Neural progenitor cell (in vitro differentiated cells): ENCODE results near the gene UGT1A6. TPM values are rescaled to one million over a fixed set of nuclear protein-coding genes. Genes with fewer than 3 reads are reported as not detected.
"Not testable (repeated sequence)": the region's sequence is repeated elsewhere in the genome, so short reads cannot be mapped to it uniquely, and the experiment has no call there.

Experiments used
- DNase-seq: peaks from one replicate; pipeline ENCODE4 v3.0.0-alpha.2; 2016; ENCODE audit warnings: low spot score
- H2AFZ ChIP-seq: fragments of 200-600 bp; sonication (generic); replicated peaks from 2 replicates; pipeline ENCODE4 v1.6.1; 2016; ENCODE audit warnings: antibody characterized with exemption
- H3F3A ChIP-seq: fragments of 200-600 bp; sonication (generic); 2 replicates; pipeline ENCODE4 v1.6.1; 2016; ENCODE audit warnings: antibody characterized with exemption, low read depth
- H3K27ac ChIP-seq: fragments of 200-600 bp; sonication (generic); 2 replicates; pipeline ENCODE4 v1.5.1; 2016; ENCODE audit warnings: mild to moderate bottlenecking
- H3K27me3 ChIP-seq: fragments of 200-600 bp; sonication (generic); 2 replicates; pipeline ENCODE4 v1.6.1; 2016; ENCODE audit warnings: mild to moderate bottlenecking, moderate library complexity
- H3K36me3 ChIP-seq: fragments of 200-600 bp; sonication (generic); 2 replicates; pipeline ENCODE4 v1.5.1; 2016
- H3K4me1 ChIP-seq: fragments of 200-600 bp; sonication (generic); 2 replicates; pipeline ENCODE4 v1.6.1; 2016; ENCODE audit warnings: mixed run types
- H3K4me2 ChIP-seq: fragments of 200-600 bp; sonication (generic); 2 replicates; pipeline ENCODE4 v1.6.1; 2016
- H3K4me3 ChIP-seq: fragments of 200-600 bp; sonication (generic); 2 replicates; pipeline ENCODE4 v1.5.1; 2016
- H3K79me2 ChIP-seq: fragments of 200-600 bp; sonication (generic); 2 replicates; pipeline ENCODE4 v1.6.1; 2016; ENCODE audit warnings: low read depth
- H3K9ac ChIP-seq: fragments of 200-600 bp; sonication (generic); 2 replicates; pipeline ENCODE4 v1.6.1; 2016
- H3K9me3 ChIP-seq: fragments of 200-600 bp; sonication (generic); 2 replicates; pipeline ENCODE4 v1.5.1; 2016; ENCODE audit warnings: low read depth
- H4K20me1 ChIP-seq: fragments of 200-600 bp; sonication (generic); 2 replicates; pipeline ENCODE4 v1.6.1; 2016; ENCODE audit warnings: low read depth
- H3K27ac Mint-ChIP-seq: 3 replicates; pipeline ENCODE4 v1.8.0; 2021; ENCODE audit warnings: mixed read lengths
- H3K27me3 Mint-ChIP-seq: 2 replicates; pipeline ENCODE4 v1.8.0; 2022; ENCODE audit warnings: low read depth, mild to moderate bottlenecking, inconsistent platforms, moderate library complexity, mixed read lengths; ENCODE audit not compliant: insufficient read depth
- H3K36me3 Mint-ChIP-seq: 3 replicates; pipeline ENCODE4 v1.8.0; 2021; ENCODE audit warnings: mixed read lengths
- H3K4me1 Mint-ChIP-seq: 3 replicates; pipeline ENCODE4 v1.8.0; 2021; ENCODE audit warnings: mixed read lengths
- H3K4me3 Mint-ChIP-seq: 3 replicates; pipeline ENCODE4 v1.8.0; 2021; ENCODE audit warnings: mild to moderate bottlenecking, moderate library complexity, mixed read lengths
- H3K9me3 Mint-ChIP-seq: 3 replicates; pipeline ENCODE4 v1.8.0; 2020; ENCODE audit warnings: mixed read lengths
- CTCF ChIP-seq: fragments of 200-600 bp; sonication (generic); IDR thresholded peaks from 2 replicates; pipeline ENCODE4 v1.5.1; 2017; ENCODE audit warnings: antibody characterized with exemption, mild to moderate bottlenecking
- EZH2 ChIP-seq: fragments of 200-600 bp; sonication (generic); IDR thresholded peaks from 2 replicates; pipeline ENCODE4 v1.6.1; 2017; ENCODE audit warnings: antibody characterized with exemption, mild to moderate bottlenecking, moderate library complexity
- EZH2phosphoT487 ChIP-seq: fragments of 200-600 bp; sonication (generic); IDR thresholded peaks from 2 replicates; pipeline ENCODE4 v1.6.1; 2017; ENCODE audit warnings: antibody characterized with exemption
- total RNA-seq: library from RNA; depleted of rRNA; stranded (reverse); fragments of >200 nt; gene quantifications from 2 replicates; pipeline ENCODE4 v1.2.3, GENCODE V29; 2015; ENCODE audit warnings: low replicate concordance

UGT1A6 gene
- total RNA-seq, 1 donor from 2014 or later = not detected

- Histone ChIP-seq H3K4me2 (no peak overlapping the region), H3K79me2 (no peaks in the 10 kb centered on the region), H2AFZ (no peak overlapping the region), H3F3A (no peaks in the 10 kb centered on the region), H3K9me3 (no peaks in the 10 kb centered on the region), H3K4me1 (no peaks in the 10 kb centered on the region), H3K36me3 (no peaks in the 10 kb centered on the region), H3K27ac (no peak overlapping the region), H3K9ac (no peak overlapping the region), H3K27me3 (no peaks in the 10 kb centered on the region), H3K4me3 (no peak overlapping the region), H4K20me1 (no peaks in the 10 kb centered on the region)
- DNase-seq = no peak
- Mint-ChIP-seq H3K4me1 (peaks cover 5% of the 10 kb centered on the region), H3K27ac (no peak overlapping the region), H3K27me3 (peaks cover 3% of the 10 kb centered on the region), H3K36me3 (no peaks in the 10 kb centered on the region), H3K4me3 (no peak overlapping the region), H3K9me3 (peaks cover 8% of the 10 kb centered on the region)
- no peak for TF ChIP-seq CTCF
- no peak for TF ChIP-seq EZH2
- TF ChIP-seq EZH2phosphoT487 = no peak
These were observed 21.4 kb downstream of the UGT1A6 start for GRCh38 chr2:233714121-233714520.

GRCh38 chr2:233718552-233718951 lies 25.9 kb downstream of the UGT1A6 start, which contains the start of gene UGT1A4:
UGT1A4 (plus strand) TSS chr2:233718736; CDS start chr2:233718821, 85 bp downstream.
- Mint-ChIP-seq H3K27me3 (peaks cover 3% of the 10 kb centered on the region), H3K9me3 (peaks cover 13% of the 10 kb centered on the region), H3K36me3 (no peaks in the 10 kb centered on the region), H3K27ac (peak within 1 kb of the TSS; percentile 36), H3K4me3 (no peak within 1 kb of the TSS), H3K4me1 (peaks cover 5% of the 10 kb centered on the region)
- Histone ChIP-seq H3K27ac (no peak within 1 kb of the TSS), H3K79me2 (no peaks in the 10 kb centered on the region), H3K9me3 (no peaks in the 10 kb centered on the region), H3K27me3 (no peaks in the 10 kb centered on the region), H3K4me1 (peaks cover 3% of the 10 kb centered on the region), H3K4me2 (no peak within 1 kb of the TSS), H4K20me1 (no peaks in the 10 kb centered on the region), H2AFZ (no peak within 1 kb of the TSS), H3K4me3 (no peak within 1 kb of the TSS), H3F3A (no peaks in the 10 kb centered on the region), H3K36me3 (no peaks in the 10 kb centered on the region), H3K9ac (no peak within 1 kb of the TSS)
- TF ChIP-seq EZH2phosphoT487 (no peak), CTCF (no peak), EZH2 (no peak)
- DNase-seq = no peak

GRCh38 chr2:233728723-233729301 lies 36.1 kb downstream of the UGT1A6 start, which contains the start of gene UGT1A3:
UGT1A3 (plus strand) TSS chr2:233729042; CDS start chr2:233729127, 85 bp downstream.
- no peaks in the 10 kb centered on the region for H3K79me2 ChIP-seq
- no peak within 1 kb of the TSS for H2AFZ ChIP-seq
- peaks cover 2% of the 10 kb centered on the region for H3K9me3 Mint-ChIP-seq
- DNase-seq = no peak
- no peak within 1 kb of the TSS for H3K4me2 ChIP-seq
- TF ChIP-seq EZH2phosphoT487 (no peak), EZH2 (no peak), CTCF (no peak)
- no peak within 1 kb of the TSS for H3K27ac Mint-ChIP-seq
- no peaks in the 10 kb centered on the region for H3K4me1 ChIP-seq
- no peaks in the 10 kb centered on the region for H3F3A ChIP-seq
- H3K9me3 ChIP-seq = no peaks in the 10 kb centered on the region
- H3K9ac ChIP-seq = no peak within 1 kb of the TSS
- no peak within 1 kb of the TSS for H3K4me3 ChIP-seq
- H4K20me1 ChIP-seq = no peaks in the 10 kb centered on the region
- peaks cover 2% of the 10 kb centered on the region for H3K27me3 Mint-ChIP-seq
- no peak within 1 kb of the TSS for H3K4me3 Mint-ChIP-seq
- no peak within 1 kb of the TSS for H3K27ac ChIP-seq
- no peaks in the 10 kb centered on the region for H3K27me3 ChIP-seq
- no peaks in the 10 kb centered on the region for H3K36me3 ChIP-seq
- no peaks in the 10 kb centered on the region for H3K4me1 Mint-ChIP-seq
- H3K36me3 Mint-ChIP-seq = no peaks in the 10 kb centered on the region

- not testable (repeated sequence) for H3K4me3 Mint-ChIP-seq, H3K4me2 ChIP-seq
These were observed 44.4 kb downstream of the UGT1A6 start for GRCh38 chr2:233736868-233737653.

More at GRCh38 chr2:233736868-233737653, 44.4 kb downstream of the UGT1A6 start:
- H3F3A ChIP-seq, H3K36me3 ChIP-seq, H3K9me3 Mint-ChIP-seq, H4K20me1 ChIP-seq, H3K27ac ChIP-seq, H3K36me3 Mint-ChIP-seq, H3K79me2 ChIP-seq, H3K27ac Mint-ChIP-seq, H3K9me3 ChIP-seq, H3K9ac ChIP-seq, DNase-seq, H3K4me1 Mint-ChIP-seq, H3K4me3 ChIP-seq, H3K4me1 ChIP-seq, H3K27me3 Mint-ChIP-seq, H3K27me3 ChIP-seq: not testable (repeated sequence)
- H2AFZ ChIP-seq = peak overlapping the region; percentile 63
